Bone marrow (tissue), 2 donors: Measurements from ENCODE around the gene ZNF292.
"Not testable (repeated sequence)": the region's sequence is repeated elsewhere in the genome, so short reads cannot be mapped to it uniquely, and the experiment has no call there.

Experiments used
- DNase-seq, 2 donors: peaks; one replicate each; lab custom pipeline; 2025; lab: John Stamatoyannopoulos, UW

Gene ZNF292

GRCh38 chr6:87164004-87164403, 8.6 kb downstream of the ZNF292 start:
- no peak for DNase-seq

- DNase-seq, result no peak
Measured at GRCh38 chr6:87164506-87164905, 9.1 kb downstream of the ZNF292 start.

GRCh38 chr6:87165185-87165584, 9.8 kb downstream of the ZNF292 start:
- DNase-seq, result no peak

- no peak for DNase-seq
Measured at GRCh38 chr6:87171938-87172633, 16.7 kb downstream of the ZNF292 start.

GRCh38 chr6:87174078-87174579, 18.8 kb downstream of the ZNF292 start:
- no peak for DNase-seq

- no peak for DNase-seq
Measured at GRCh38 chr6:87176493-87176892, 21.1 kb downstream of the ZNF292 start.

GRCh38 chr6:87180105-87180728, 24.9 kb downstream of the ZNF292 start:
- DNase-seq, result no peak

- no peak for DNase-seq
Measured at GRCh38 chr6:87181903-87182302, 26.5 kb downstream of the ZNF292 start.

GRCh38 chr6:87182321-87182720, 27.0 kb downstream of the ZNF292 start:
- no peak for DNase-seq

- DNase-seq, result no peak
Measured at GRCh38 chr6:87182940-87183339, 27.6 kb downstream of the ZNF292 start.

GRCh38 chr6:87183687-87184086, 28.3 kb downstream of the ZNF292 start:
- DNase-seq, result no peak

GRCh38 chr6:87184762-87185250, 29.4 kb downstream of the ZNF292 start:
- DNase-seq, result no peak

- no peak for DNase-seq
Measured at GRCh38 chr6:87196275-87196842, 41.0 kb downstream of the ZNF292 start.

- DNase-seq, result no peak
Measured at GRCh38 chr6:87197547-87197946, 42.2 kb downstream of the ZNF292 start.

- not testable (repeated sequence) for DNase-seq
Measured at GRCh38 chr6:87198022-87198810, 42.9 kb downstream of the ZNF292 start.

- no peak for DNase-seq
Measured at GRCh38 chr6:87199787-87200186, 44.4 kb downstream of the ZNF292 start.

- DNase-seq, result no peak
Measured at GRCh38 chr6:87200469-87201175, 45.3 kb downstream of the ZNF292 start.

GRCh38 chr6:87203448-87204023, 48.2 kb downstream of the ZNF292 start:
- DNase-seq, result no peak

- DNase-seq, result no peak
Measured at GRCh38 chr6:87209812-87210211, 54.4 kb downstream of the ZNF292 start.

GRCh38 chr6:87210979-87211378, 55.6 kb downstream of the ZNF292 start:
- no peak for DNase-seq

GRCh38 chr6:87212596-87212995, 57.2 kb downstream of the ZNF292 start:
- DNase-seq, result no peak
